Endothelial cell of umbilical vein (primary cell): ENCODE results near the gene ETS2. TPM values are rescaled to one million over a fixed set of nuclear protein-coding genes. Genes with fewer than 3 reads are reported as not detected.

Source experiments
- BruUV-seq: library from RNA; stranded (reverse); fragments of 400-500 nt; replicated peaks from 2 replicates; lab custom pipeline; 2021; lab: Mats Ljungman, UMichigan
- CTCF ChIA-PET: fragments of 300-600, 350-600 bp; sonication (Branson Sonifier 250); formaldehyde crosslinking; loops from one replicate; lab custom pipeline; 2021; ENCODE audit warnings: antibody characterized with exemption, inconsistent platforms; lab: Charles Lee
- POLR2A ChIA-PET: fragments of 300-600, 350-600 bp; sonication (Branson Sonifier 250); formaldehyde crosslinking; loops from one replicate; lab custom pipeline; 2021; ENCODE audit warnings: antibody characterized with exemption, inconsistent platforms; lab: Charles Lee
- DNase-seq: peaks from one replicate; pipeline ENCODE4 v3.0.0-alpha.2; 2011; ENCODE audit warnings: low read depth, low spot score
- FAIRE-seq: peaks from 2 replicates; lab custom pipeline; 2011; peaks lifted over from hg19 to GRCh38; lab: Jason Lieb, UNC
- H2AFZ ChIP-seq: 2 replicates; pipeline ENCODE4 v1.6.0; 2012; ENCODE audit warnings: low read depth, low read length, control low read depth, inconsistent platforms
- H3K27ac ChIP-seq: 2 replicates; pipeline ENCODE4 v1.5.1; 2011; ENCODE audit warnings: low read depth, mild to moderate bottlenecking, control low read depth, low read length, moderate library complexity; ENCODE audit not compliant: insufficient read depth
- H3K27me3 ChIP-seq, 2 experiments: 2 replicates each; pipeline versions ENCODE4 v1.6.0 to v1.6.1; 2011; ENCODE audit warnings: low read length in 2 of 2, mixed read lengths in 1 of 2; ENCODE audit not compliant: control insufficient read depth in 2 of 2, insufficient read depth in 2 of 2
- H3K36me3 ChIP-seq, 2 experiments: 2 replicates in 1 of 2; 3 replicates in 1 of 2; pipeline ENCODE4 v1.5.1; 2011; ENCODE audit warnings: low read length in 2 of 2, mild to moderate bottlenecking in 1 of 2, moderate library complexity in 1 of 2; ENCODE audit not compliant: control insufficient read depth in 2 of 2, insufficient read depth in 2 of 2; ENCODE audit errors: extremely low read depth in 1 of 2
- H3K4me1 ChIP-seq: 3 replicates; pipeline ENCODE4 v1.5.1; 2011; ENCODE audit warnings: mild to moderate bottlenecking, low read length; ENCODE audit not compliant: control insufficient read depth, insufficient read depth; ENCODE audit errors: extremely low read depth
- H3K4me2 ChIP-seq: 2 replicates; pipeline ENCODE4 v1.6.1; 2011; ENCODE audit warnings: low read length, control low read depth, mixed read lengths; ENCODE audit not compliant: insufficient read depth
- H3K4me3 ChIP-seq, 3 experiments: fragments of 200-600 bp in 1 of 3; sonication (generic), shearing (Covaris generic) in 1 of 3; replicated peaks in 1 of 3; 2 replicates each; pipeline ENCODE4 v1.5.1; 2011 to 2016; ENCODE audit warnings: control low read depth in 3 of 3, low read length in 3 of 3, mild to moderate bottlenecking in 2 of 3, inconsistent platforms in 1 of 3, low read depth in 1 of 3, moderate library complexity in 1 of 3; ENCODE audit not compliant: insufficient read depth in 1 of 3
- H3K79me2 ChIP-seq: 2 replicates; pipeline ENCODE4 v1.6.0; 2012; ENCODE audit warnings: low read length, inconsistent platforms; ENCODE audit not compliant: control insufficient read depth, insufficient read depth
- H3K9ac ChIP-seq: replicated peaks from 2 replicates; pipeline ENCODE3; 2011; ENCODE audit warnings: low read length, control low read depth; ENCODE audit not compliant: insufficient read depth; ENCODE audit errors: extremely low read depth
- H3K9me1 ChIP-seq: replicated peaks from 3 replicates; pipeline ENCODE4 v1.6.0; 2011; ENCODE audit warnings: mild to moderate bottlenecking, low read length; ENCODE audit not compliant: control insufficient read depth, insufficient read depth; ENCODE audit errors: extremely low read depth
- H3K9me3 ChIP-seq: replicated peaks from 2 replicates; pipeline ENCODE4 v1.5.1; 2012; ENCODE audit warnings: low read length, inconsistent platforms; ENCODE audit not compliant: control insufficient read depth, insufficient read depth
- H4K20me1 ChIP-seq: replicated peaks from 2 replicates; pipeline ENCODE3; 2011; ENCODE audit warnings: mild to moderate bottlenecking, low read length; ENCODE audit not compliant: control insufficient read depth, insufficient read depth; ENCODE audit errors: extremely low read depth
- EZH2 ChIP-seq: IDR thresholded peaks from 2 replicates; pipeline ENCODE4 v1.6.1; 2012; ENCODE audit warnings: borderline replicate concordance, low read depth, mild to moderate bottlenecking, moderate library complexity, low read length, inconsistent platforms; ENCODE audit not compliant: severe bottlenecking
- FOS ChIP-seq: IDR thresholded peaks from 2 replicates; pipeline ENCODE4 v1.6.1; 2011; ENCODE audit warnings: mild to moderate bottlenecking, low read length, moderate library complexity, borderline replicate concordance; ENCODE audit not compliant: insufficient read depth
- GATA2 ChIP-seq: IDR thresholded peaks from 2 replicates; pipeline ENCODE4 v1.7.0; 2011; ENCODE audit warnings: low read depth, mild to moderate bottlenecking, moderate library complexity, mixed read lengths, low read length; ENCODE audit not compliant: insufficient read length, insufficient read depth
- JUN ChIP-seq: IDR thresholded peaks from 2 replicates; pipeline ENCODE4 v1.6.1; 2011; ENCODE audit warnings: borderline replicate concordance, low read depth; ENCODE audit not compliant: insufficient read length, insufficient read depth
- MAX ChIP-seq: IDR thresholded peaks from 2 replicates; pipeline ENCODE4 v1.6.1; 2011; ENCODE audit not compliant: insufficient read depth, insufficient read length
- MYC ChIP-seq: IDR thresholded peaks from one replicate; pipeline ENCODE4 v1.6.1; 2011; ENCODE audit warnings: mild to moderate bottlenecking, low read depth, low read length
- POLR2A ChIP-seq: IDR thresholded peaks from 2 replicates; pipeline ENCODE4 v1.6.1; 2012; ENCODE audit warnings: low read depth, mild to moderate bottlenecking, control low read depth, low read length
- POLR2AphosphoS5 ChIP-seq: IDR thresholded peaks from 2 replicates; pipeline ENCODE4 v1.6.1; 2012; ENCODE audit warnings: low read depth, mild to moderate bottlenecking, control low read depth, low read length, moderate library complexity; ENCODE audit not compliant: insufficient read depth
- dilution Hi-C: fragments of 300-500 bp; cut with MboI; formaldehyde crosslinking; loops from one replicate; pipeline ENCODE4 v1.15.0; 2019; ENCODE audit warnings: low sequenced_read_pairs; ENCODE audit not compliant: extremely low pct_ligation_motif_present
- intact Hi-C: fragments of 100-400 bp; cut with micrococcal nuclease; formaldehyde crosslinking; loops from one replicate; pipeline ENCODE4 v1.10.0; 2022
- polyA plus RNA-seq, 4 experiments: library from polyadenylated mRNA; depleted of rRNA in 3 of 4; stranded (reverse) in 3 of 4; unstranded in 1 of 4; fragments of >200 nt; gene quantifications; 2 replicates each; pipeline versions ENCODE4 v1.2.1 to v1.2.3, GENCODE V29; 2011 to 2012; ENCODE audit warnings: missing spikeins in 1 of 4
- total RNA-seq: library from RNA; stranded (reverse); gene quantifications from 2 replicates; pipeline ENCODE4 v1.2.3, GENCODE V29; 2021
- TF ChIP-seq, protein P1 (sequence below), 2 donors: IDR thresholded peaks; 1 replicate in 1 of 2; 2 replicates in 1 of 2; pipeline ENCODE4 v1.5.1; 2011; ENCODE audit warnings: low read length in 2 of 2, mild to moderate bottlenecking in 2 of 2, moderate library complexity in 2 of 2, control low read depth in 1 of 2, inconsistent platforms in 1 of 2, low read depth in 1 of 2; ENCODE audit not compliant: insufficient read depth in 1 of 2; ENCODE audit errors: extremely low read depth in 1 of 2

The ETS2 gene
- total and polyA plus RNA-seq, 2 donors (not counting 3 experiments of a cell fraction or from before 2014, with no cell fraction given), result 16.3 to 54.5 TPM

GRCh38 chr21:38769191-38769780 is 36.4 kb upstream of the ETS2 start:
- no peak overlapping the region for H3K4me2 ChIP-seq
- DNase-seq, result no peak
- H3K27me3 ChIP-seq, result peaks cover 5 to 7% of the 10 kb centered on the region in 2 experiments
- ChIA-PET POLR2A (interaction anchor here (0.6 to 1.0 kb wide), 2 partner anchors 14 to 326 kb away, joined by 4 to 9 read pairs; no protein-coding TSS in a partner anchor), CTCF (interaction anchor here (0.9 to 2.4 kb wide), 5 partner anchors 9 to 369 kb away, joined by 3 to 13 read pairs (median 3); no protein-coding TSS in a partner anchor)
- H3K27ac ChIP-seq, result no peak overlapping the region
- no peak overlapping the region for H3K4me3 ChIP-seq
- H3K4me1 ChIP-seq, result peaks cover 15% of the 10 kb centered on the region
- H3K36me3 ChIP-seq, result no peaks in the 10 kb centered on the region
- intact Hi-C loops (no loop called here), dilution Hi-C loops (no loop called here)
- TF ChIP-seq EZH2 (no peak), POLR2AphosphoS5 (no peak), MYC (no peak), JUN (no peak), MAX (no peak), GATA2 (no peak), POLR2A (no peak), FOS (no peak)
- TF ChIP-seq, protein P1, sequence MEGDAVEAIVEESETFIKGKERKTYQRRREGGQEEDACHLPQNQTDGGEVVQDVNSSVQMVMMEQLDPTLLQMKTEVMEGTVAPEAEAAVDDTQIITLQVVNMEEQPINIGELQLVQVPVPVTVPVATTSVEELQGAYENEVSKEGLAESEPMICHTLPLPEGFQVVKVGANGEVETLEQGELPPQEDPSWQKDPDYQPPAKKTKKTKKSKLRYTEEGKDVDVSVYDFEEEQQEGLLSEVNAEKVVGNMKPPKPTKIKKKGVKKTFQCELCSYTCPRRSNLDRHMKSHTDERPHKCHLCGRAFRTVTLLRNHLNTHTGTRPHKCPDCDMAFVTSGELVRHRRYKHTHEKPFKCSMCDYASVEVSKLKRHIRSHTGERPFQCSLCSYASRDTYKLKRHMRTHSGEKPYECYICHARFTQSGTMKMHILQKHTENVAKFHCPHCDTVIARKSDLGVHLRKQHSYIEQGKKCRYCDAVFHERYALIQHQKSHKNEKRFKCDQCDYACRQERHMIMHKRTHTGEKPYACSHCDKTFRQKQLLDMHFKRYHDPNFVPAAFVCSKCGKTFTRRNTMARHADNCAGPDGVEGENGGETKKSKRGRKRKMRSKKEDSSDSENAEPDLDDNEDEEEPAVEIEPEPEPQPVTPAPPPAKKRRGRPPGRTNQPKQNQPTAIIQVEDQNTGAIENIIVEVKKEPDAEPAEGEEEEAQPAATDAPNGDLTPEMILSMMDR (IDR thresholded peaks at IDR 0.05; ENCODE audit: extremely low read depth in 1 of 2, insufficient read depth in 1 of 2, low read depth in 1 of 2, low read length in 2 of 2), result no peak
- H3K9me3 ChIP-seq, result no peaks in the 10 kb centered on the region
- no peak overlapping the region for H2AFZ ChIP-seq
- FAIRE-seq, result no peak
- no TSS peak for BruUV-seq
- H3K79me2 ChIP-seq, result no peaks in the 10 kb centered on the region
- no peaks in the 10 kb centered on the region for H3K9me1 ChIP-seq
- H3K9ac ChIP-seq, result no peak overlapping the region
- no peaks in the 10 kb centered on the region for H4K20me1 ChIP-seq
